Measurements from ENCODE around the gene TSC22D2.

The TSC22D2 gene

DNA sequence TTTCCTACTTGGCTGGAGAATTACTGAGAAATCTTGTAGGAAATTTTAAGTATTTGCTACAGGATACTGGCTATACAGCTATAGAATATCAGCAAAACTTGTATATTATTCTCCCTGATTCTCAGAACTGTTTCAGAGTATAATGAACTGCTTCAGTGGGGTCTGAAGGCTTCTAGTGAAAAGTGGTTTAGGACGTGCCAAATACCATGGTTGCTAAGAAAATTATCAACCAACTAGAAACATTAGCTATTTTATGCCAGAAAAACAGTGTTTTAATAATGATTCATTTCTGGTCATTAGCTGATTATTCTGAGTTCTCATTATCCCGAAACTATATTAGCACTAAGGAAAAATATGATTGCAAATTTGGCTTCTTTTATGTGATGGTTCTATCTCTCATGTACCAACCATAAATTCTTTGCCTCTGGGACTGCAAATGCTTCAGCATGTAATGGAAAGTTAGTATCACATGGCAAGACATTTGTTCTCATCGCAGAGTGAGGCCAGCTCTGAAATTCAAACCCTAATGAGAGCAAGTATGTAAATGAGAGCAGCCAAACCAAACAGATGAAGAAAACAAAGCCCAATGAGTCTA, 11.0 kb upstream of the TSC22D2 start:
- H3K27me3 Mint-ChIP-seq = peaks cover 5% of the 10 kb centered on the region
- H3K4me1 Mint-ChIP-seq (ENCODE audit: low read depth) = no peaks in the 10 kb centered on the region
- H3K27ac Mint-ChIP-seq = no peak overlapping the region
- no peak overlapping the region for H3K4me3 Mint-ChIP-seq
- no peaks in the 10 kb centered on the region for H3K9me3 Mint-ChIP-seq
- no peak for DNase-seq
- H3K36me3 Mint-ChIP-seq (ENCODE audit: low read depth) = no peaks in the 10 kb centered on the region

DNA sequence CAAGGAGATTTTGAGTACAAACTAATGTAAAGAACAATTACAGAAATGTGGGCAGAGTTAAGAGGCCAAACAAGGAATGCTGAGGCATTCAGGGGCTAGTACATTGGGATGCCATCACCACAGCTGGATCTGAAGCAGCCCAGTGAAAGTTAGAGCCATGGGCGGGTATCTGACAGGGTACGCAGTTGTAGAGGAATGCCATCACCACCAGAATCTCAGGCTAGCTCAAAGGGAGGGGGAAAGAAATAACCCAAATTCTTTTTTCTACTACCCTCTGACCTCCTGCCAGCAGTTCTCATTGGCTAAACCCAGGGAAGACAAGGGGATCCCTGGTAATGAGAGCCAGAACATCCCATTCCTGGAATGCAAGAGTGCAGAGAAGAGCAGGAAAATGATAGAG, 9.0 kb upstream of the TSC22D2 start:
- Mint-ChIP-seq H3K4me1 (ENCODE audit: low read depth) (no peaks in the 10 kb centered on the region), H3K27ac (no peak overlapping the region), H3K36me3 (ENCODE audit: low read depth) (no peaks in the 10 kb centered on the region), H3K27me3 (peaks cover 5% of the 10 kb centered on the region), H3K9me3 (no peaks in the 10 kb centered on the region), H3K4me3 (no peak overlapping the region)
- no peak for DNase-seq

DNA sequence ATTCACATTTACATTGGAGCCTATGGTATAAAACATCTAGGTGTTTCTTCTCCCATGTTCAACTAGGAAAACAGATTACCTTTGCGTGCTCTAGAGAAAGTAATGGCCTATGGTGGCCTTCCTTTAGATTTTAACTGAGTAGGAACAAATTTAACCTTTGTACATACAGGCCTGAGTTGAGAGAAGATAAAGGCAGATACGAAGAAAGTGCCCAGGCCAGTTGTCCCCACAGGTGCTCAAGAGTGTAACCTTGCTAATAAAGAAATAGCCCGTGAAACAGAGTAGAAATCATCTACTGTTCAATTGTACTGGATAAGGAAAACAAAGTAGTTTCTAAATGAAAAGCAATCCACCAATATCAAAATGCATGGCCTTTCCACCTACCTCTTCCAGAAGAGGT, 6.8 kb upstream of the TSC22D2 start:
- DNase-seq = no peak
- Mint-ChIP-seq H3K27ac (no peak overlapping the region), H3K4me3 (no peak overlapping the region), H3K4me1 (ENCODE audit: low read depth) (no peaks in the 10 kb centered on the region), H3K9me3 (no peaks in the 10 kb centered on the region), H3K36me3 (ENCODE audit: low read depth) (no peaks in the 10 kb centered on the region), H3K27me3 (peaks cover 5% of the 10 kb centered on the region)

DNA sequence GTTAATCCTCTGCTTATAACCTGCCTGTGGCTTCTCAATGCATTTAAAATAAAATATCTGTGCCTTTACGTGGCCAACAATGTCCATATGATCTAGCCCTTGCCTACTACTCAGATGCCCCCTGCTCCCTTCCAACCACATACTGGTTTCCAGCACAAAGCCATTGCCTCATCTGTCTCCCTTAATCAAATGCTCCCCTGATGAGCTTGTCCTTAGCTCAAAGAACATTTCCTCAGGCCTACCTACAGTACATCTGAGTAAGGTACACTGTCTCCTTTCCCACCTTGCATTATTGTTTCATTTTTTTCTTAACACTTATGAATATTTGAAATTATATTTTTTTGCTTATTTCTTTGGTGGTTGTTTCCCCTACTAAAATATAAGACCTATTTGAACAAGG, 5.9 kb upstream of the TSC22D2 start:
- peaks cover 1% of the 10 kb centered on the region for H3K27me3 Mint-ChIP-seq
- H3K9me3 Mint-ChIP-seq = no peaks in the 10 kb centered on the region
- no peak overlapping the region for H3K4me3 Mint-ChIP-seq
- peaks cover 9% of the 10 kb centered on the region for H3K4me1 Mint-ChIP-seq (ENCODE audit: low read depth)
- no peaks in the 10 kb centered on the region for H3K36me3 Mint-ChIP-seq (ENCODE audit: low read depth)
- no peak overlapping the region for H3K27ac Mint-ChIP-seq
- no peak for DNase-seq

DNA sequence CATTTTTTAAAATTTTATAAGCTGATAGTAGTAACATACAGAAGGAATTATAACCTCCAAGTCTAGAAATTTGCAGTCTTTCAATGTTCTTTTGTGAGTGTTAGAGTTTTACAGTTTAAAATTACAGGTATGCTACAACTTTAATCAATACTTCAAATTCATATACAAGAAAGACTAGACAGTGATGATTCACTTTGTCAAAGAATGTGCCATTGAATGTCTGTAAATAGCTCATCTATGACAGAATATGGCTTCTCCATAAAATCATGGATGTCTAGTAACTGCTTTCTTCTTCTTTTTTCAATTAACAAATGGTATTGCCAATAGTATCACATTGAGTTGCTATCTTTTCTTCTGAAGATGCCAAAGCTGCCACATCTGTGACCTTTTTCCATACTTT, 4.1 kb upstream of the TSC22D2 start:
- peaks cover 15% of the 10 kb centered on the region for H3K4me1 Mint-ChIP-seq (ENCODE audit: low read depth)
- H3K27me3 Mint-ChIP-seq = no peaks in the 10 kb centered on the region
- DNase-seq = no peak
- no peaks in the 10 kb centered on the region for H3K9me3 Mint-ChIP-seq
- H3K27ac Mint-ChIP-seq = no peak overlapping the region
- peaks cover 3% of the 10 kb centered on the region for H3K36me3 Mint-ChIP-seq (ENCODE audit: low read depth)
- no peak overlapping the region for H3K4me3 Mint-ChIP-seq

DNA sequence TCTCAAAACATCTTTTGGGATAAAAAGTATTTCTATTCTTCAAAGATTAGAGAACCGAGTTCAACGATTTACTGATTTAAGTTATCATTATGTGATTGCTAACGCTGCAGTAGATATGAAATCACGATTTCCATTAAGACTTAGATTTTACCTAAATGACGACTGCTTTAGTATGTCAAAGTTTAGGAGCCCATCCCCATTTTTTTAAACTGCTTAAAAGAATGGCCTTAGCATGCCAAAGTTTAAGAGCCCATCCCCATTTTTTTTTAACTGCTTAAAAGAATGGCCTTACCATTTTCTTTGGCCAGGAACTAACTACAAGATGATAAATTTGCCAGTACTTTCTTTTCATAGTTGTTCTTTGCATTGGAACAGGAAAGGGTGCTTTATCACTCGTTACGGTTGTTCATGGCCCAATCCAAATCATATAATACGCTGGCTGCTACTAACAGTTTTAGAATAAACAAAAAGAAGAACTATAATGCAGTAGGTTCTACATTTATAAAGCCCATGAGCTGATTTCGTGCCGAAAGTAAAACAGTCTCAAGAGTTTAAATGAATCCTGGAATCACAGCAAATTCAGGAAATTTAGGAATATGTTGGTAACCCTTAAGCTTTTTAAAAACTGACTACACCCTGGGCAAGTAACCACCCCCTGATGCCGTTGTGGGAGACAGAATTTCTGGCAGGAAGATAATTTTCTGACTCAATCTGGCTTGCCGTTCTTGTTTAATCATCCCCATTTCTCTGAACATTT, 869 bp upstream of the TSC22D2 start:
- no peak for DNase-seq
- no peaks in the 10 kb centered on the region for H3K9me3 Mint-ChIP-seq
- H3K36me3 Mint-ChIP-seq (ENCODE audit: low read depth) = peaks cover 23% of the 10 kb centered on the region
- H3K27me3 Mint-ChIP-seq = no peaks in the 10 kb centered on the region
- peak overlapping the region; percentile 96 for H3K27ac Mint-ChIP-seq
- peaks cover 20% of the 10 kb centered on the region for H3K4me1 Mint-ChIP-seq (ENCODE audit: low read depth)
- H3K4me3 Mint-ChIP-seq = peak overlapping the region; percentile 96

DNA sequence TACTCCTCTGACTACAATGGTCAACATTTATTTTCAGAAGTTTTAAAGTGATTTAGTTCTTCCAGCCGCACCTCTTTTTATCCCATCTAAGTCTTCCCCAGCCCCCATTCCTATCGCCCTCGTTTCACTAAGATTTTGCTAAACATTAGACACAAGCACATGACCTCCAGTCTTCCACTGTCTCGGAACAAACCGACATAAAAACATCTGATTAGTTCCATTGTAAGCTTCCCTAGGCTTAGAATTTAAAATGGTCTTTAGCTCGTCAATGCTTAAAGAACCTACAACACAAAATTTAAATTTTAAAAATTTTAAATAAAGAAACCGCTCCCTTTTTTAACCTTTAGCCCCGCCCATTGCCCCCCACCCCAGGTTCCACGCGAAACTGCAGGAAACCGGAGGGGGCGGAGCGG, 284 bp upstream of the TSC22D2 start:
- peak; percentile 34 for DNase-seq
- H3K4me3 Mint-ChIP-seq = peak overlapping the region; percentile 96
- H3K4me1 Mint-ChIP-seq (ENCODE audit: low read depth) = peaks cover 25% of the 10 kb centered on the region
- peak overlapping the region; percentile 96 for H3K27ac Mint-ChIP-seq
- H3K9me3 Mint-ChIP-seq = no peaks in the 10 kb centered on the region
- no peaks in the 10 kb centered on the region for H3K27me3 Mint-ChIP-seq
- H3K36me3 Mint-ChIP-seq (ENCODE audit: low read depth) = peaks cover 29% of the 10 kb centered on the region

DNA sequence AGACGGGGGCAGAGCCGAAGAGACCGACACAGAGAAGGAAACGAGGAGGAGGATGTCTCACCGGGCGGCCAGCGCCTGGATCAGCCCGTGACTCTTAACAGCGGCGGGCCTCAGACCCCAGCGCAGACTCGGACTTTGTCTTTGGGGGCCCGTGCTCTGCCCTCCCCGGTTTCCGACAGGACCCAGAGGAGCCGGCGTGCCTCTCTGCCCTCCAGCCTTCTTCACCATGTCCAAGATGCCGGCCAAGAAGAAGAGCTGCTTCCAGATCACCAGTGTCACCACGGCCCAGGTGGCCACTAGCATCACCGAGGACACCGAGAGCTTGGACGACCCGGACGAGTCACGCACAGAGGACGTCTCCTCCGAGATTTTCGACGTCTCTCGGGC, 1.0 kb downstream of the TSC22D2 start:
- DNase-seq = no peak
- peaks cover 38% of the 10 kb centered on the region for H3K4me1 Mint-ChIP-seq (ENCODE audit: low read depth)
- peaks cover 41% of the 10 kb centered on the region for H3K36me3 Mint-ChIP-seq (ENCODE audit: low read depth)
- H3K4me3 Mint-ChIP-seq = peak overlapping the region; percentile 96
- no peaks in the 10 kb centered on the region for H3K9me3 Mint-ChIP-seq
- peak overlapping the region; percentile 96 for H3K27ac Mint-ChIP-seq
- H3K27me3 Mint-ChIP-seq = no peaks in the 10 kb centered on the region

DNA sequence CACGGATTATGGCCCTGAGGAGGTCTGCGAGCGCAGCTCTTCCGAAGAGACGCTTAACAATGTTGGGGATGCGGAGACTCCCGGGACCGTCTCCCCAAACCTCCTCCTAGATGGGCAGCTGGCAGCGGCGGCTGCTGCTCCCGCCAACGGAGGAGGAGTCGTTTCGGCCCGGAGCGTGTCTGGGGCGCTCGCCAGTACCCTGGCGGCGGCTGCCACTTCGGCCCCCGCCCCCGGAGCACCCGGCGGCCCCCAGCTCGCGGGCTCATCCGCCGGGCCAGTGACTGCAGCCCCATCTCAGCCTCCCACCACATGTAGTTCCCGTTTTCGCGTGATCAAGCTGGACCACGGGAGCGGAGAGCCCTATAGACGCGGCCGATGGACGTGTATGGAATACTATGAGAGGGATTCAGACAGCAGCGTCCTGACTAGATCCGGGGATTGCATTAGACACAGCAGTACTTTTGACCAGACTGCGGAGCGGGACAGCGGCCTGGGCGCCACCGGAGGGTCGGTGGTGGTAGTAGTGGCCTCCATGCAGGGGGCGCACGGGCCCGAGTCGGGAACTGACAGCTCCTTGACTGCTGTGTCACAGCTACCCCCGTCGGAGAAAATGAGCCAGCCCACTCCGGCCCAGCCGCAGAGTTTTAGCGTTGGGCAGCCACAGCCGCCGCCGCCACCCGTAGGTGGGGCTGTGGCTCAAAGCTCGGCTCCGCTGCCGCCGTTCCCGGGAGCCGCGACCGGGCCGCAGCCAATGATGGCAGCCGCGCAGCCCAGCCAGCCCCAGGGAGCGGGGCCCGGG, 1.6 kb downstream of the TSC22D2 start:
- no peaks in the 10 kb centered on the region for H3K9me3 Mint-ChIP-seq
- peak; percentile 82 for DNase-seq
- peak overlapping the region; percentile 96 for H3K27ac Mint-ChIP-seq
- H3K4me3 Mint-ChIP-seq = peak overlapping the region; percentile 96
- H3K4me1 Mint-ChIP-seq (ENCODE audit: low read depth) = peaks cover 44% of the 10 kb centered on the region
- no peaks in the 10 kb centered on the region for H3K27me3 Mint-ChIP-seq
- H3K36me3 Mint-ChIP-seq (ENCODE audit: low read depth) = peaks cover 46% of the 10 kb centered on the region

DNA sequence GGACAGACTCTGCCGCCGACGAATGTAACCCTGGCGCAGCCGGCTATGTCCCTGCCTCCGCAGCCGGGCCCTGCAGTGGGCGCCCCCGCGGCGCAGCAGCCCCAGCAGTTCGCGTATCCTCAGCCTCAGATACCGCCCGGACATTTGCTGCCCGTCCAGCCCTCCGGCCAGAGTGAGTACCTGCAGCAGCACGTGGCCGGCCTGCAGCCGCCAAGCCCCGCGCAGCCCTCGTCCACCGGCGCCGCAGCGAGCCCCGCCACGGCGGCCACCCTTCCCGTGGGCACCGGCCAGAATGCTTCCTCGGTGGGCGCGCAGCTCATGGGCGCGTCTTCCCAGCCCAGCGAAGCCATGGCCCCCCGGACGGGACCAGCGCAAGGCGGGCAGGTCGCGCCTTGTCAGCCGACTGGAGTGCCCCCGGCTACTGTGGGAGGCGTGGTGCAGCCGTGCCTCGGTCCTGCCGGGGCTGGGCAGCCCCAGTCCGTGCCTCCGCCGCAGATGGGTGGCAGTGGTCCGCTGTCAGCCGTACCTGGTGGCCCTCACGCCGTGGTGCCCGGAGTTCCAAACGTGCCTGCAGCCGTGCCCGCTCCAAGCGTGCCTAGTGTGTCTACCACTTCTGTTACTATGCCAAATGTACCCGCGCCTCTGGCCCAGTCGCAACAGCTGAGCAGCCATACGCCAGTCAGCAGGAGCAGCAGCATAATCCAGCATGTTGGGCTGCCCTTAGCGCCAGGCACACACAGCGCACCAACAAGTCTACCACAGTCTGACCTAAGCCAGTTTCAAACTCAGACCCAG, 2.4 kb downstream of the TSC22D2 start:
- no peaks in the 10 kb centered on the region for H3K27me3 Mint-ChIP-seq
- peak overlapping the region; percentile 96 for H3K4me3 Mint-ChIP-seq
- H3K4me1 Mint-ChIP-seq (ENCODE audit: low read depth) = peaks cover 51% of the 10 kb centered on the region
- DNase-seq = peak; percentile 51
- H3K36me3 Mint-ChIP-seq (ENCODE audit: low read depth) = peaks cover 54% of the 10 kb centered on the region
- peak overlapping the region; percentile 84 for H3K27ac Mint-ChIP-seq
- H3K9me3 Mint-ChIP-seq = no peaks in the 10 kb centered on the region

DNA sequence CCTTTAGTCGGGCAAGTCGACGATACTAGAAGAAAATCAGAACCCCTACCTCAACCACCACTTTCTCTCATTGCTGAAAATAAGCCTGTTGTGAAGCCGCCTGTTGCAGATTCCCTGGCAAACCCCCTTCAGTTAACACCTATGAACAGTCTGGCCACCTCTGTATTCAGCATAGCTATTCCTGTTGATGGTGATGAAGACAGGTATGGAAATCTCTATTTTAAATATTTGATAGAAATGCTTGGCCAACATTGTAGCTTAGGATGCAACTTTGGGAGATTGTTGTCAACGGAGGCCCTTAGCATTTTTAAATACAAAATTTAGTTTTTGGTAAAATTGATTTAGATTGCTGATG, 3.0 kb downstream of the TSC22D2 start:
- Mint-ChIP-seq H3K36me3 (ENCODE audit: low read depth) (peaks cover 60% of the 10 kb centered on the region), H3K27ac (peak overlapping the region; percentile 84), H3K4me1 (ENCODE audit: low read depth) (peaks cover 57% of the 10 kb centered on the region), H3K27me3 (no peaks in the 10 kb centered on the region), H3K4me3 (peak overlapping the region; percentile 96), H3K9me3 (no peaks in the 10 kb centered on the region)
- no peak for DNase-seq

DNA sequence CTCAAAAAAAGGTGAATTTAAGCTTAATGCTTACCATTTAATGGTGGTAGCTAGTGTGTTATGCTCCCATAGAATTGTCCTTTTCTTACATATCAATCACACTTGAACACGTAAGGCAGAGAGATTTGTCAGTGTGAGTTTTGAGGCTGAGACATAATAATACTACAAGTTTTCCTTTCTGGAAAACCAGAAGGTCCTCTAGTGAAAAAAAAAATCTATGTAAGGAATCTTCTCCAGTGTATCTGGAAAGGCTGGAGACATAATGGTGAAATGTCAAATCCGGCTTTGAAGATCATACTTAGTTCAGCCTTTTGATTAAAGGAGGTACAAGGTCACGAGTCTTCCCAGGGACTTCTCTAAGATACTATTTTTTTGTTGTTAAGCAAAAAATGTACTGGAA, 3.4 kb downstream of the TSC22D2 start:
- Mint-ChIP-seq H3K36me3 (ENCODE audit: low read depth) (peaks cover 61% of the 10 kb centered on the region), H3K27ac (peak overlapping the region; percentile 55), H3K4me1 (ENCODE audit: low read depth) (peaks cover 59% of the 10 kb centered on the region)

DNA sequence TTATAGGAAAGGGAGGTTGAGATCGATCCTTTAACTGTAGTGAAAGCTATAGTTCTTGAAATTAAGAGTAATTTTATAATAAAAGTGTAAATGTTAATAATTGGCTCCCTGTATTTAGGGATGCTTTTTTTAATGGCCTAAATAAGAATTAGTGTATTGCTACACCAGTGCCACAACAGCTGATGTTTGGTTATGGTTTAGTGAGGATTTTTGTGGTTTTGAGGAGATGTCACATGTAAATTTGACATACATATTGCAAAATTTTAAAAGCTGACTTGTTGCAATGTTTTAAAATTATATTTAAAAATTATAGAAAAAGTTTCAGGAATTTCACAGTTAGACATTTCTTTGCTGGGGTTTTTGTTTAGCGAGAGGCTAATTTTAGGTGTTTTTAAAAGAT, 3.9 kb downstream of the TSC22D2 start:
- peak overlapping the region; percentile 96 for H3K4me3 Mint-ChIP-seq
- H3K27me3 Mint-ChIP-seq = no peaks in the 10 kb centered on the region
- peaks cover 63% of the 10 kb centered on the region for H3K36me3 Mint-ChIP-seq (ENCODE audit: low read depth)
- peak overlapping the region; percentile 76 for H3K27ac Mint-ChIP-seq
- H3K9me3 Mint-ChIP-seq = no peaks in the 10 kb centered on the region
- peaks cover 56% of the 10 kb centered on the region for H3K4me1 Mint-ChIP-seq (ENCODE audit: low read depth)
- no peak for DNase-seq

More for the DNA sequence above, 3.4 kb downstream of the TSC22D2 start:
- DNase-seq = no peak
- peak overlapping the region; percentile 96 for H3K4me3 Mint-ChIP-seq
- H3K9me3 Mint-ChIP-seq = no peaks in the 10 kb centered on the region
- H3K27me3 Mint-ChIP-seq = no peaks in the 10 kb centered on the region

DNA sequence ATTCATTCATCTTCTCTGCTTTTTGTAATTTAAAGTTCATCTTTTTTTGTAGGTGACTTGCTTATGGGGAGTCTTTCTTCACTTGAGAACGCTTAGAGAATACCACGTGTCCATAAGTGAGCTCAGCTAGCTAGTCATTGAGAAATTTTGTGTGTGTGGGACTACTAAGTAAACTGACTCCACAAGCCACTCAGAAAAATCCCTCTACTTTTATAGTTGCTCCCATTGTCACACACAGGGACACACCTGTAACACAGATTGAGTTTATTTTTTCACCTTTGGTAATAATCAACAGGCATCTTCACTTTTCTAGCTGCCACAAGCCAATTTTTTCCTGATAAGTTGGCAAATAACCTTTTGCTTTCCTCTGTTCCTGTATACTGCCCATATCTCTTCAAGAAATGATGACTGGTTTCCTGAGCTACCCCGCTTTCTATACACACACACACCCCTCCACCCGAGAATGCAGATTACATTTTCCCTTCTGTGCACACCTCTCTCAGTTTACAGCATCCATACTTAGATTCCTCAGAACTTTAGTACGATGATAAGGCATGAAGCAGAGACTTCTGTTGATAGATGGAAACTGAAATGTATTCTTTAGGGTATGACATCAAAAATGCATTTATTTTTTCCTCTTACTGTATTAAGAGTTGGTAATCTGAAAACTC, 4.6 kb downstream of the TSC22D2 start:
- H3K9me3 Mint-ChIP-seq = no peaks in the 10 kb centered on the region
- DNase-seq = no peak
- peak overlapping the region; percentile 76 for H3K27ac Mint-ChIP-seq
- H3K36me3 Mint-ChIP-seq (ENCODE audit: low read depth) = peaks cover 69% of the 10 kb centered on the region
- no peaks in the 10 kb centered on the region for H3K27me3 Mint-ChIP-seq
- peak overlapping the region; percentile 96 for H3K4me3 Mint-ChIP-seq
- peaks cover 56% of the 10 kb centered on the region for H3K4me1 Mint-ChIP-seq (ENCODE audit: low read depth)

Data from activated T-cell treated with anti-CD3 and anti-CD28 coated beads, Interleukin-2, amount 50 U/mL, for 24 hours (primary cell).